ENCODE results near the gene MMD2.

DNA sequence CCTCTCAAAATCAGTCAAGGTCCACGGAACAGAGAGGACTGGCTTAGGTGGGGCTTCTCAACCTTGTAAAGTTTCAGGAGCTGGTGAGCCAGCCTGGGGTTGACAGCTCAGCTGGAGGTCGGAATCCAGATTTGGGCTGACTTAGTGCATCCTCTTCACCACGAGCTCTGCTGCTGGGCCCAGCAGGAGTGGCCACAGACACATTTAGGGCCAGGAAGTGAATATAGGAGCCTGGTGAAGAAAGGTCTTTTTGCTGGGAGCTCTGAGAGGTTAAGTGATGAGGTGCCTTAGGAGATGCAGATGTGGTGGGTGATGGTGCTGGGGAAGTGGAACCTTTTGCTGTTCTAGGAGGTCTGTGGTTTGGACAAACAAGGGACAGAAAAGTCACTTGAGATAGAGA lies 39.3 kb upstream of the MMD2 start:
- no peak for TF ChIP-seq CTCF (IDR thresholded peaks at IDR 0.05; ENCODE audit: poor library complexity)
- no peak for TF ChIP-seq EZH2 (IDR thresholded peaks at IDR 0.05; ENCODE audit: borderline replicate concordance)

Data from hepatocyte (in vitro differentiated cells).